Adrenal gland (tissue), 12 donors: ENCODE measurements around the gene RFXAP. TPM values are rescaled to one million over a fixed set of nuclear protein-coding genes. Genes with fewer than 3 reads are reported as not detected.

Experiments
- DNase-seq, 7 donors: peaks; one replicate each; pipeline ENCODE4 v3.0.0-alpha.2; 2019 to 2020
- H3K27ac ChIP-seq, 5 donors: fragments of 200-600 bp; sonication (generic) in 4 of 5; 1 replicate in 3 of 5; 2 replicates in 2 of 5; pipeline versions ENCODE4 v1.5.1 to v1.8.0; 2016 to 2020; ENCODE audit warnings: mild to moderate bottlenecking in 1 of 5
- H3K27me3 ChIP-seq: fragments of 200-600 bp; 2 replicates; pipeline ENCODE4 v1.8.0; 2021
- H3K36me3 ChIP-seq, 2 donors: fragments of 200-600 bp; replicated peaks in 1 of 2; 1 replicate in 1 of 2; 2 replicates in 1 of 2; pipeline versions ENCODE4 v1.5.1 to v1.8.0; 2018 to 2022
- H3K4me1 ChIP-seq, 2 donors: fragments of 200-600 bp; replicated peaks in 1 of 2; 1 replicate in 1 of 2; 2 replicates in 1 of 2; pipeline versions ENCODE4 v1.5.1 to v1.8.0; 2018 to 2021
- H3K4me3 ChIP-seq, 4 donors: fragments of 200-600 bp; sonication (generic) in 3 of 4; one replicate each; pipeline ENCODE4 v1.5.1; 2016 to 2018
- H3K9me3 ChIP-seq, 3 donors: fragments of 200-600 bp; sonication (generic) in 1 of 3; replicated peaks in 1 of 3; 1 replicate in 2 of 3; 2 replicates in 1 of 3; pipeline versions ENCODE4 v1.5.1 to v1.8.0; 2016 to 2021
- POLR2A ChIP-seq, 2 donors: fragments of 450-650 bp; IDR thresholded peaks; one replicate each; pipeline ENCODE4 v1.6.1; 2017; ENCODE audit warnings: antibody characterized with exemption in 2 of 2, mild to moderate bottlenecking in 2 of 2, moderate library complexity in 1 of 2
- WGBS, 4 donors: extraction: QIAGEN DNeasy Blood & Tissue Kit in 2 of 4; methylation state at CpG; one replicate each; pipeline versions ENCODE4 v1.1.5 to v1.1.7; 2013 to 2017; 5-methylcytosine and 5-hydroxymethylcytosine counted together
- intact Hi-C, 2 donors: fragments of 100-400 bp; cut with DNase I; formaldehyde crosslinking; loops; one replicate each; pipeline versions ENCODE4 v1.14.1 to v1.15.0; 2022 to 2023
- polyA plus RNA-seq, 3 donors: library from polyadenylated mRNA; stranded (reverse); fragments of 200-250 nt in 2 of 3; fragments of 350-450 nt in 1 of 3; fragmentation: Illumina TruSeq in 1 of 3; extraction: RNeasy Lipid Tissue Mini Kit (QIAGEN cat#74804) in 1 of 3; gene quantifications; one replicate each; pipeline ENCODE4 v1.2.3, GENCODE V29; 2013 to 2014
- total RNA-seq, 9 donors: library from RNA; depleted of rRNA in 4 of 9; stranded (reverse); fragments of >200 nt in 4 of 9; fragments of 120-200 nt in 1 of 9; fragmentation: NEBNext Ultra II Directional in 1 of 9; extraction: Animal tissue kit (Norgen Biotek cat#: 25700) in 1 of 9; gene quantifications; one replicate each; pipeline versions ENCODE4 v1.1.0 to v1.2.4, GENCODE V29; 2013 to 2023
- TF ChIP-seq, protein P1 (sequence below), 6 experiments: fragments of 450-650 bp in 4 of 6; fragments of 200-600 bp in 2 of 6; sonication (generic) in 1 of 6; IDR thresholded peaks; 1 replicate in 5 of 6; 2 replicates in 1 of 6; pipeline versions ENCODE4 v1.5.1 to v1.8.0; 2016 to 2021; ENCODE audit warnings: antibody characterized with exemption in 6 of 6, mild to moderate bottlenecking in 2 of 6, moderate library complexity in 1 of 6
- donor health status: healthy with polysubstance abuse.
- donor health status: Bipolar disorder and iron deficiency.
- donor health status: DM: yes; HTN: yes; CAD: no.
- donor health status: DM: no; HTN: no; CAD: no.
- donor health status: DM: no; HTN: no; CAD: no.
- donor health status: DM: yes; HTN: yes; CAD: no.

The RFXAP gene
- total and polyA plus RNA-seq, 12 donors: 1.1 to 4.9 (median 2.1) TPM

DNA sequence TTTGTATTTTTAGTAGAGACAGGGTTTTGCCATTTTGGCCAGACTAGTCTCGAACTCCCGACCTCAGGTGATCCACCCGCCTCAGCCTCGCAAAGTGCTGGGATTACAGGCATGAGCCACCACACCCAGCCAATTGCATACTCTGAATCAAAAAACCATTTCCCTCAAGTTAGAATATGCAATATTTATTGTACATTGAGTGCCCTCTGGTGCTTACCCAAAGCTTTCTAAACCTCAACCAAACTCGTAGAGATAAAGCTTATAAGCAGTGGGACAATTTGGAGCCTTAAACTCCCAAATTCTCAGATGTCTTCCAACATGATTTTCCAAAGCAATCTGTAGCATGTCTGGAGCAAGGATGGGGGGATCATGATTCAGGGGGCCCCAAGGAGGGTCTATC, 22.4 kb downstream of the RFXAP start:
- intact Hi-C loops: no loop called here
- 83 to 89% (median 88%) methylated on average over 5 of the region's 5 CpGs for WGBS, 4 donors
- no peaks in the 10 kb centered on the region for H3K27me3 ChIP-seq

DNA sequence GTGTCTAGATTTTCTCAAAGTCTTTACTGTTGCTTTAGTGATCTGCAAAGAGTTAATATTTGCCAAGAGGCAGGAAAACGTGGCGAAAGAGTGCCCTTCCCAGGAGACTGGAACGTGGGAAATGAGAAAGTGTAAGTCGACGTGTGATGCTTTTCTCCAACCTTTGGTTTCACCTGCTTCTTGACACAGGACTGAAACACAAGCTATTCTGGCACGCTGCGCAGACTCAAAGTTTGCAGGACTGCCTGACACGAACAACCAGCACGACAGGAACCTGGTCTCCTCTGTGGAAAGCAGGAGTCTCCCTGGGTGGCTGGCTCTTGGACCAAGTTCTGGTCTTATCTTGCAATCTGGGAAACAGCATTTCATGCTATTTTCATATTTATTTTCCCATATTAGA, 28.6 kb downstream of the RFXAP start:
- no peaks in the 10 kb centered on the region for H3K36me3 ChIP-seq
- intact Hi-C loops: no loop called here
- TF ChIP-seq, protein P1, sequence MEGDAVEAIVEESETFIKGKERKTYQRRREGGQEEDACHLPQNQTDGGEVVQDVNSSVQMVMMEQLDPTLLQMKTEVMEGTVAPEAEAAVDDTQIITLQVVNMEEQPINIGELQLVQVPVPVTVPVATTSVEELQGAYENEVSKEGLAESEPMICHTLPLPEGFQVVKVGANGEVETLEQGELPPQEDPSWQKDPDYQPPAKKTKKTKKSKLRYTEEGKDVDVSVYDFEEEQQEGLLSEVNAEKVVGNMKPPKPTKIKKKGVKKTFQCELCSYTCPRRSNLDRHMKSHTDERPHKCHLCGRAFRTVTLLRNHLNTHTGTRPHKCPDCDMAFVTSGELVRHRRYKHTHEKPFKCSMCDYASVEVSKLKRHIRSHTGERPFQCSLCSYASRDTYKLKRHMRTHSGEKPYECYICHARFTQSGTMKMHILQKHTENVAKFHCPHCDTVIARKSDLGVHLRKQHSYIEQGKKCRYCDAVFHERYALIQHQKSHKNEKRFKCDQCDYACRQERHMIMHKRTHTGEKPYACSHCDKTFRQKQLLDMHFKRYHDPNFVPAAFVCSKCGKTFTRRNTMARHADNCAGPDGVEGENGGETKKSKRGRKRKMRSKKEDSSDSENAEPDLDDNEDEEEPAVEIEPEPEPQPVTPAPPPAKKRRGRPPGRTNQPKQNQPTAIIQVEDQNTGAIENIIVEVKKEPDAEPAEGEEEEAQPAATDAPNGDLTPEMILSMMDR (IDR thresholded peaks at IDR 0.05): no peak
- no peak for TF ChIP-seq POLR2A (IDR thresholded peaks at IDR 0.05)
- H3K27me3 ChIP-seq: no peaks in the 10 kb centered on the region
- H3K4me3 ChIP-seq: no peak overlapping the region
- WGBS, 4 donors: 59 to 71% (median 63%) methylated on average over 9 of the region's 9 CpGs
- no peak for DNase-seq
- no peak overlapping the region for H3K27ac ChIP-seq
- H3K4me1 ChIP-seq: no peaks in the 10 kb centered on the region
- no peaks in the 10 kb centered on the region for H3K9me3 ChIP-seq

More for the DNA sequence above, 22.4 kb downstream of the RFXAP start:
- no peak overlapping the region for H3K27ac ChIP-seq
- H3K9me3 ChIP-seq: no peaks in the 10 kb centered on the region
- DNase-seq: no peak
- no peaks in the 10 kb centered on the region for H3K36me3 ChIP-seq
- H3K4me1 ChIP-seq: no peaks in the 10 kb centered on the region
- H3K4me3 ChIP-seq: no peak overlapping the region
- no peak for TF ChIP-seq POLR2A (IDR thresholded peaks at IDR 0.05)
- TF ChIP-seq, protein P1 (IDR thresholded peaks at IDR 0.05): no peak

DNA sequence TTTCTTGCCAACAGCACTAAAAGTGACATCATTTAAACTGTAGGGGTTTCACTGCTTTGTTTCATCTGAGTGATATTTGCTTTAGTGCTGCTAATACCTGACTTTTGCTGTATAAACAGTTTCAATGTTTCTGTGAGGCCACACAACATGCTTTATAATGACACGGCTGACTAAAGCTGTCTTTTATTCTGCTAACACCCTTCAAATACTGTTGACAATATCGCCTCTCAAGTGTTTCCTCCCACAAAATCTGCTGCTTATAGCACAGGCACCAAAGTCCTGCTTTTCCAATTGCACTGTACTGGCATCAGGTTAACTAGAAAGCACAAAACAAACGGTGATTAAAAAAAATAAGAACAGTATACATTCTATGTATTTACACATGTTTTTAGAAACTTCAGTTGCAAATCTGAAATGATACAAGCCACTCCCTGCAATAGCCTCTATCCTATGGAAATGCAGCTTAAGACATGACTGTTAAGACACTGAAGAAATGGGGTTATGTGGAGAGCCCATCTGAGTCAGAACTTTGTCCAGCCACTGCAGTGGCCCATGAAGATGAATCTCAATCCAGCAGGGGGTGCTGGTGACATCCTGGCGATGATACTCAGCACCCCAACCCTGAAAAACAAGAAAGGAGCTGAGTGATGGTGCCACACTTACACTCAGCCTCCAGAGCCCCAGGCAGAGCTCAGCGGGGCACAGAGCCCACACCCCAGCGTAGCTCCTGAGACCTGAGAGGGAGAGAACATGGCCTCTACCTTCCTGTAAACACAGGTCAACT, 29.4 kb downstream of the RFXAP start:
- WGBS, 4 donors: 77 to 84% (median 82%) methylated on average over 6 of the region's 6 CpGs
- no peaks in the 10 kb centered on the region for H3K36me3 ChIP-seq

DNA sequence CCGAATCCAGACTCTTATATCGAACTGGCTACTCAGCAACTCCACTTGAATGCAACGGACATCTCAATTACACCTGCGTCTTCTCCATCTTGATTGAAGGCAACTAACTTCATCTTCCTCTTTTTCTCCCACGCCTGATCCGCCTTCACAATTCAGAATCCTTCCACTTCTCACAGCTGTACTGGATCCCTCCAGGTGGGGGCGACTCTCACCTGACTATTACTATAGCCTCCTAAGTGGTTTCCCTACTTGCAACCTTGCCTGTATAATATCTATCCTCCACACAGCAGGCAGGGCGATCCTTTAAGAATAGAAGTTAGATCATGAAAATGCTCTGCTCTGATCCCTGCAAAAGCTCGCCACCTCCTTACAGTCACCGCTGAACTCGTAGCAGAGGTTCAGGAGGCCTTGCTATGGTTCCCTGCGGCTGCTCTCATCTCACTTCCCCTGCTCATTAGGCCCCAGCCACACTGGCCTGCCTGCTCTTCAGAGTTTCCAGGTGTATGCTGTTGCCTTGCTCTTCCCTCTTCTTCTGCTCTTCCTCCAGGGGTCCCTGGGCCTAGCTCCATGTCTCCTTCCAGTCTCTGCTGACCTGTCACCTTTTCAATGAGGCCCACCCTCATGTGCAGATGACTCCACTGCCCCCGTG, 31.9 kb downstream of the RFXAP start:
- WGBS, 4 donors: 86 to 87% (median 87%) methylated on average over 13 of the region's 13 CpGs
- no peaks in the 10 kb centered on the region for H3K4me1 ChIP-seq
- no peak overlapping the region for H3K4me3 ChIP-seq
- no peak overlapping the region for H3K27ac ChIP-seq
- intact Hi-C loops: loop anchor here in 1 of 2 donors (10.0 kb wide), 1 partner anchor 124 kb away; no protein-coding TSS in a partner anchor
- H3K27me3 ChIP-seq: no peaks in the 10 kb centered on the region
- no peaks in the 10 kb centered on the region for H3K9me3 ChIP-seq
- TF ChIP-seq, protein P1 (IDR thresholded peaks at IDR 0.05): no peak
- TF ChIP-seq POLR2A (IDR thresholded peaks at IDR 0.05): no peak
- no peak for DNase-seq
- H3K36me3 ChIP-seq: no peaks in the 10 kb centered on the region

More for the DNA sequence above, 29.4 kb downstream of the RFXAP start:
- no peak for DNase-seq
- TF ChIP-seq POLR2A (IDR thresholded peaks at IDR 0.05): no peak
- TF ChIP-seq, protein P1 (IDR thresholded peaks at IDR 0.05): no peak
- intact Hi-C loops: no loop called here
- no peaks in the 10 kb centered on the region for H3K27me3 ChIP-seq
- H3K27ac ChIP-seq: no peak overlapping the region
- no peak overlapping the region for H3K4me3 ChIP-seq
- no peaks in the 10 kb centered on the region for H3K4me1 ChIP-seq
- H3K9me3 ChIP-seq: no peaks in the 10 kb centered on the region
